WI38 (cell line): ENCODE results near the gene NUDT2.
"Not testable (repeated sequence)": the region's sequence is repeated elsewhere in the genome, so short reads cannot be mapped to it uniquely, and the experiment has no call there.

Source experiments
- H3K4me3 ChIP-seq: 2 replicates; pipeline ENCODE4 v1.5.1; 2011; ENCODE audit warnings: low read depth, mild to moderate bottlenecking, control low read depth, low read length
- CTCF ChIP-seq: IDR thresholded peaks from 2 replicates; pipeline ENCODE4 v1.5.1; 2012; ENCODE audit warnings: low read depth, mild to moderate bottlenecking, control low read depth, low read length

The NUDT2 gene

GRCh38 chr9:34335376-34335775 lies 6.0 kb downstream of the NUDT2 start:
- H3K4me3 ChIP-seq, result no peak overlapping the region
- TF ChIP-seq CTCF, result no peak

- TF ChIP-seq CTCF, result no peak
- no peak overlapping the region for H3K4me3 ChIP-seq
Observed at GRCh38 chr9:34337403-34337802, 8.0 kb downstream of the NUDT2 start.

- not testable (repeated sequence) for H3K4me3 ChIP-seq
Observed at GRCh38 chr9:34338079-34338478, 8.7 kb downstream of the NUDT2 start.

- no peak for TF ChIP-seq CTCF
- no peak overlapping the region for H3K4me3 ChIP-seq
Observed at GRCh38 chr9:34338665-34339385, 9.5 kb downstream of the NUDT2 start.

- H3K4me3 ChIP-seq, result no peak overlapping the region
- TF ChIP-seq CTCF, result no peak
Observed at GRCh38 chr9:34341659-34342295, 12.4 kb downstream of the NUDT2 start.

GRCh38 chr9:34343090-34343489 lies 13.7 kb downstream of the NUDT2 start:
- TF ChIP-seq CTCF, result no peak
- no peak overlapping the region for H3K4me3 ChIP-seq

GRCh38 chr9:34343605-34344004 lies 14.2 kb downstream of the NUDT2 start:
- no peak for TF ChIP-seq CTCF
- H3K4me3 ChIP-seq, result no peak overlapping the region
